GM12875 (cell line): ENCODE results near the gene MLST8.

Experiments
- H3K4me3 ChIP-seq: one replicate; pipeline ENCODE4 v1.5.1; 2011; ENCODE audit warnings: low read depth, low read length, control low read depth
- CTCF ChIP-seq: IDR thresholded peaks from 2 replicates; pipeline ENCODE4 v1.5.1; 2011; ENCODE audit warnings: low read depth, mild to moderate bottlenecking, control low read depth, inconsistent platforms, low read length, moderate library complexity, borderline replicate concordance; ENCODE audit not compliant: insufficient read depth

MLST8 gene

GRCh38 chr16:2205104-2205966, at the start of gene MLST8:
MLST8 (plus strand) TSS chr16:2205454; CDS start chr16:2206086, 632 bp downstream.
- TF ChIP-seq CTCF: peak; percentile 37; the same call in 1 of the 2 replicates

GRCh38 chr16:2155977-2156848, 49.0 kb upstream of the MLST8 start:
- H3K4me3 ChIP-seq: peak overlapping the region; percentile 74
- no peak for TF ChIP-seq CTCF

More at GRCh38 chr16:2205104-2205966, at the start of gene MLST8:
- peak within 1 kb of the TSS; percentile 100 for H3K4me3 ChIP-seq

GRCh38 chr16:2156849-2157224, 48.4 kb upstream of the MLST8 start:
- H3K4me3 ChIP-seq: peak overlapping the region; percentile 74
- no peak for TF ChIP-seq CTCF

- H3K4me3 ChIP-seq: no peak overlapping the region
- TF ChIP-seq CTCF: no peak
Observed at GRCh38 chr16:2157480-2158261, 47.6 kb upstream of the MLST8 start.

- no peak overlapping the region for H3K4me3 ChIP-seq
- no peak for TF ChIP-seq CTCF
Observed at GRCh38 chr16:2158262-2158638, 47.0 kb upstream of the MLST8 start.

GRCh38 chr16:2159175-2159838, 45.9 kb upstream of the MLST8 start:
- H3K4me3 ChIP-seq: no peak overlapping the region
- TF ChIP-seq CTCF: no peak
